ENCODE data around the gene DAD1. TPM values are rescaled to one million over a fixed set of nuclear protein-coding genes. Genes with fewer than 3 reads are reported as not detected.

The DAD1 gene
- polyA plus RNA-seq, 1 donor: 111 TPM

GRCh38 chr14:22536853-22537338 lies 52.1 kb downstream of the DAD1 start:
- no peak for DNase-seq (ENCODE audit: low read depth)

GRCh38 chr14:22535916-22536315 lies 53.1 kb downstream of the DAD1 start:
- no peak for DNase-seq (ENCODE audit: low read depth)

- no peak for DNase-seq (ENCODE audit: low read depth)
These were observed 53.9 kb downstream of the DAD1 start for GRCh38 chr14:22535126-22535525.

GRCh38 chr14:22534547-22534946 lies 54.5 kb downstream of the DAD1 start:
- DNase-seq (ENCODE audit: low read depth): no peak

GRCh38 chr14:22533739-22534359 lies 55.2 kb downstream of the DAD1 start:
- DNase-seq (ENCODE audit: low read depth): no peak

- no peak for DNase-seq (ENCODE audit: low read depth)
These were observed 55.8 kb downstream of the DAD1 start for GRCh38 chr14:22533057-22533704.

- no peak for DNase-seq (ENCODE audit: low read depth)
These were observed 56.5 kb downstream of the DAD1 start for GRCh38 chr14:22532345-22533056.

- DNase-seq (ENCODE audit: low read depth): no peak
These were observed 57.3 kb downstream of the DAD1 start for GRCh38 chr14:22531451-22532344.

- no peak for DNase-seq (ENCODE audit: low read depth)
These were observed 58.9 kb downstream of the DAD1 start for GRCh38 chr14:22530127-22530526.

- no peak for DNase-seq (ENCODE audit: low read depth)
These were observed 62.3 kb downstream of the DAD1 start for GRCh38 chr14:22526744-22527143.

- no peak for DNase-seq (ENCODE audit: low read depth)
These were observed 62.8 kb downstream of the DAD1 start for GRCh38 chr14:22526218-22526617.

- no peak for DNase-seq (ENCODE audit: low read depth)
These were observed 64.3 kb downstream of the DAD1 start for GRCh38 chr14:22524784-22525161.

- no peak for DNase-seq (ENCODE audit: low read depth)
These were observed 64.8 kb downstream of the DAD1 start for GRCh38 chr14:22524115-22524783.

GRCh38 chr14:22523283-22523682 lies 65.7 kb downstream of the DAD1 start:
- no peak for DNase-seq (ENCODE audit: low read depth)

GRCh38 chr14:22522466-22522957 lies 66.5 kb downstream of the DAD1 start:
- DNase-seq (ENCODE audit: low read depth): no peak

GRCh38 chr14:22521449-22522239 lies 67.4 kb downstream of the DAD1 start:
- DNase-seq (ENCODE audit: low read depth): no peak

GRCh38 chr14:22520796-22521195 lies 68.2 kb downstream of the DAD1 start:
- DNase-seq (ENCODE audit: low read depth): no peak

- DNase-seq (ENCODE audit: low read depth): no peak
These were observed 68.9 kb downstream of the DAD1 start for GRCh38 chr14:22519877-22520685.

- no peak for DNase-seq (ENCODE audit: low read depth)
These were observed 71.0 kb downstream of the DAD1 start for GRCh38 chr14:22518073-22518472.
